ENCODE measurements around the gene C7orf33.
"Not testable (repeated sequence)": the region's sequence is repeated elsewhere in the genome, so short reads cannot be mapped to it uniquely, and the experiment has no call there.

The C7orf33 gene

DNA sequence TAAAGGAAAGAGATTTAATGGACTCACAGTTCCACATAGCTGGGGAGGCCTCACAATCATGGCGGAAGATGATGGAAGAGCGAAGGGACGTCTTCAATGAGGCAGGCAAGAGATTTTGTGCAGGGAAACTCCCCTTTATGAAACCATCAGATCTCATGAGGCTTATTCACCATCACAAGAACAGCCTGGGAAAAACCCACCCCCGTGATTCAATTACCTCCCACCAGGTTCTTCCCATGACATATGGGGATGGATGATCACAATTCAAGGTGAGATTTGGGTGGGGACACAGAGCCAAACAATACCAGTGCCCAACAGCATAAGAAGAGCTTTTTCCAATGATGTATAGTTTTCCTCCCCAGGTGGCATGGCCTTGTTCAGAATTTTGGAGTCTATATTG is 11.2 kb upstream of the C7orf33 start:
- no peak for DNase-seq (ENCODE audit: low read depth in 2 of 2, low spot score in 1 of 2)

DNA sequence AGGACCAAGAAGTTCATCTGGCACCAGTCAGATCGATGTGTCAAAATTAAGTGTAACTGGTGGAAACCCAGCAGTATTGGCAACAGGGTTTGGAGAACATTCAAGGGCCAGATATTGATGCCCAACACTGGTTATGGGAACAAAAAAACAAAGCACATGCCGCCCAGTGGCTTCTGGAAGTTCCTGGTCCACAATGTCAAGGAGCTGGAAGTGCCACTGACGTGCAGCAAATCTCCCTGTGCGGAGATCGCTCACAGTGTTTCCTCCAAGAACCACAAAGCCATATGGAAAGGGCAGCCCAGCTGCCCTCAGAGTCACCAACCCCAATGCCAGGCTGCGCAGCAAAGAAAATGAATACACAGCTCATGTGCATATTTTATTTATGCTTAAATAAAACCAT is 10.1 kb upstream of the C7orf33 start:
- no peak for DNase-seq (ENCODE audit: low read depth in 2 of 2, low spot score in 1 of 2)

DNA sequence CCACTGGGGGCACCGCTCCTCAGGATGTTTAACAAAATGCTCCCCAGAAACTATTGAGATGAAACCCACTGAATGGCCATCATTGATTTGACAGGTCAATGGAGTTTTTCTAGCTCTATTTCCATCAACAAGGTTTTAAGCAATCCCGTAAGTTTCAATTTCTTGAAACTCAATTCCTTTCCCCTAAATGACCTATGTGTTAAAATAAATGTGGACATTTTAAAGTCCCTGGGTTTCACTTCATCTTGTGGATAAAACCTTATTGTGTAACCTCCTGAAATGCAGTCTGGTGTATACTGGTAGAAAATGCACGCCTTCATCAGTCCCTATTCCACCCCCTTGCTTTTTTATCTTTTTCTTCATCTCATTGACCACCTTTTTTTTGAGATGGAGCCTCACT is 8.9 kb upstream of the C7orf33 start:
- no peak for DNase-seq (ENCODE audit: low read depth in 2 of 2, low spot score in 1 of 2)

DNA sequence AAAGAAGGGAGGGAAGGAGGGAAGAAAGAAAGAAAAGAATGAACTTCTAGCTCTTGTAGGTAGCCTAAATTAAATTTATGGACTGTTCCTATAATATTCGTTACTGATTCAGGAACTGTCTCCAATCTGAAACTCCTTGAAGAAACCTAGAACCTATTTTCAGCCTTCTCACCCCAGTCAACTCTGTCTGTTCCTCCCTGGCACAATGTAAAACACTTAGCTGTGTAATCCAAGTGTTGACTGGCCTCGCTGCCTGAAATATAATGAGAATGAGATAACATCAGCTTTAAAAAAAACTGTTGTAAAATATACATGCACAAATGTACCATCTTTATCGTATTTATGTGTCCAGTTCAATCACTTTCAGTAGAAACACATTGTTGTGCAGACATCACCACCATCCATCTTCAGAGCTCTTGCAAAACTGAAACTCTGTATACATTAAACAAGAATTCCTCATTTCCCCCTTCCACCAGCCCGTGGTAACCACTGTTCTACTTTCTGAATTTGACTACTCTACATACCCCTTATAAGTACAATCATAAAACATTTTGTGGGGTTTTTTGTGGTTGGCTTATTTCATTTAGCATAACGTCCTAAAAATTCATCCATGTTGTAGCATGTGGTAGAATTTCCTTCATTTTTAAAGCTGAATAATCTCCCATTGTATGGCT is 6.3 kb upstream of the C7orf33 start:
- no peak for DNase-seq (ENCODE audit: low read depth in 2 of 2, low spot score in 1 of 2)

DNA sequence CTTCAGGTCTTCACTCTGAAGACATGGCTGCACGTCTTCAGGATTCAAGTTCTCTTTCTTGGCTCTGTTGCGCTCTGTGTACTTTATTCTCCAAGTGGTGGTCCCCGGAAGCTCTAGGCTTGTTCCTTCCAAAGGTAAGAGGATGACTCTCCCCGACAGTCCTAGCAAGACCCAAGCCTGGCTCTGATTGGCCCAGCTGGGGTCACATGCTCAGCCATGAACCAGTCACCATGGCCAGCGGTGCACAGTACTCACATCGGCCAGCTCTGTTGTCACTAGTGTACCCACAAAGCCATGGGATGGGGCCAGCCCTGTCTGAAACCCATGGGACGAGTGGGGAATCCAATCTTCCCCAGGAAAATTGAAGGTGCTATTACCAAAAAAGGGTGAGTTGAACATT is 5.2 kb upstream of the C7orf33 start:
- DNase-seq (ENCODE audit: low read depth in 2 of 2, low spot score in 1 of 2) = no peak

DNA sequence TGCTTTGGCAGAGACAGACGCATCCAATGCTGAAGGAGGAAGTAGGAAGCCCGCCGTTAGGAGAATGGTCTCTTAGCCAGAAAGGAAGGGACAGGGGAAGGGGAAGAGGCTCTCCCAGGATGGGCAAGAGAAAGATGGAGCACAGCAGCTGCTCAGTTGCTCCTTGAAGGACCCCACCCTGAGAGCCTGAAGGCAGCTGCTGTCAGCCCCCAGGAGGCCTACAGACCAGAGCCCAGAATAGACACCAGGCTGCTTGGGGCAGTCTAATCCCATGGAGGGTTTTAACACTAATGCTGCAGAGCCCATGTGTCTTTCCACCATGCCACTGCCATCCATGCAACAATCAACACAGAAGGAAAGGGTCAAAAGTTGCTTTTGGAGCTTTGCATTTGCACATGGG is 3.5 kb upstream of the C7orf33 start:
- no peak for DNase-seq (ENCODE audit: low read depth in 2 of 2, low spot score in 1 of 2)

DNA sequence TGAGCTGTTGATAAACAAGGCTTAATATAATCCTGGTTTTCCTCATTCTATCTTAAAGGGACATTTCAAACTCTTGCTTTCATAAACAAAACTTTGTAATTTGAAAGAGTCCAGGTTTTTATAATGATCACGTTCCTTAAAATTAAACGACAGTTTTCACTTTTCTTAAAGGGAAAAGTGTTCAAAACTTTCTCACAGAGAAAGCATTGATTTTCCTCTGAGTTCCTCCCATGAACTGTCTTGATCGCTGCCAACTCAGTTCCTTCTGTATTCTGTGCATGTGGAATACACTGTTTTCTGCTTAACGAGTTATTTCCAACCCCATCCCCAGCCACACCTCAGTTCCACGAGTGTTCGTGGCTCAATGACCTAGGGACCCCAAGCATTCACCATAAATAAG is 2.4 kb upstream of the C7orf33 start:
- DNase-seq (ENCODE audit: low read depth in 2 of 2, low spot score in 1 of 2) = no peak

DNA sequence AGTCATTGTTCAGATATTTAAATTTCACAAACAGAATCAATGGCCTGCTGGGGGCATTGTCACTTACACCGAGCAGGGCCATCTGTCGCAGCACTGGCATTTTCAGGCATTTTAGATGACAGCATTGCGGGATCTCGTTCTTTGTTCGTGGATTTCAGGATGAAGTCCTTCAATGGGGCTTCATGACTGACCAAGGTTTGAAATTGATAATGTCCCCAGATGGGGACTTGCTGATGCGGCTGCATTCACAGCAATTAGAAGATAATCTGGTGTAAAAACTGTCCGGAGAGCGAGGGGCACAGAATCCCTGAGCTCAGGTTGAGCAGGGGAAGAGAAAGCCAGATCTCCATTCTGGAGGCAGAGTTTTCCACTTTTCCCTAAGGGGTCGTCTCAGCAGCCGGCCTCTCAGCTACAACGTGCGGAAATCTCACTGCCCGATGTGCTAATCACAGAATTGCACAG is 1.9 kb upstream of the C7orf33 start:
- no peak for DNase-seq (ENCODE audit: low read depth in 2 of 2, low spot score in 1 of 2)

DNA sequence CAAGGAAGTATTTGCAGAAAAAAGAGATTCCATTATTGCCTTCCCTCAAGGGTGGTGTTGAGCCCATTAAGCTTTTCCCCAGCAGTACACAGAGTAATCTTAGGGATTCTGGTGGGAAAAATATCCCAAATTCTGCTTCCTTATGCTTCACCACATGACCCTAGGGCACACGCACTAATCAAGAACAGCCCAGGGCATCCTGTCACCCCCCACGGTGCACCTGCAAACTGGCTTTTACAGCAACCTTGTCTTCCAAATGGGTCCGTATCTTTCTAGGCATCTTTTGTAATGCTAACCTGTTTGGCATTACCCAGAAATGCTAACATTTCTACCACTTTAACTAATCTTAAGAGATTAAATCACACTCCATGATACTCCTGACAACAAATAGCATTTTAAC is 926 bp upstream of the C7orf33 start:
- DNase-seq (ENCODE audit: low read depth in 2 of 2, low spot score in 1 of 2) = no peak

DNA sequence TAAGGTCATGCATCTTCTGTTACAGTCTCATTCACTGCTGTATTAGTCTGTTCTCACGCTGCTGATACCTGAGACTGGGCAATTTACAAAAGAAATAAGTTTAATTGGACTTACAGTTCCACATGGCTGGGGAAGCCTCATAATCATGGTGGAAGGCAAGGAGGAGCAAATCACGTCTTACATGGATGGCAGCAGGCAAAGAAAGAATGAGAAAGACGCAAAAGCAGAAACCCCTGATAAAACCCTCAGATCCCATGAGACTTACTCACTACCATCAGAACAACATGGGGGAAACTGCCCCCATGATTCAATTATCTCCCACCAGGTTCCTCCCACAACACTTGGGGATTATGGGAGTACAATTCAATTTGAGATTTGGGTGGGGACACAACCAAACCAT is 5.8 kb downstream of the C7orf33 start:
- DNase-seq (ENCODE audit: low read depth in 2 of 2, low spot score in 1 of 2) = not testable (repeated sequence)

DNA sequence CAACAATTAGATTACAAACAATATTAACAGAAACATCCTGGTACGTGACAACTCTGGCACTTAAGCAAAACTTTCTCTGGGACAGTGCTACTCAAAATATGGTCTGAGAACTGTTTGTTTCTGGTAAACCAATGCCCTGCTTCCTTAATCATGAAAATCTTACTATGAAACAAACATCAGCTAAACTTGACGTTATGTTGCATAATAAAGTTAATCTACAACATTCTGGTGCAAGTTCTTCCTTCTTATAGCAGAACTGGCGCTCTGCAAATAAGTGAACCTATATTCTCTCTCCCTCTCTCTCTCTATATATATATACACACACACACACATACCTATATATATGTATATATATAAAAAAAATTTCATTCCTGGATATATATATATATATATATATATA is 7.8 kb downstream of the C7orf33 start:
- no peak for DNase-seq (ENCODE audit: low read depth in 2 of 2, low spot score in 1 of 2)

DNA sequence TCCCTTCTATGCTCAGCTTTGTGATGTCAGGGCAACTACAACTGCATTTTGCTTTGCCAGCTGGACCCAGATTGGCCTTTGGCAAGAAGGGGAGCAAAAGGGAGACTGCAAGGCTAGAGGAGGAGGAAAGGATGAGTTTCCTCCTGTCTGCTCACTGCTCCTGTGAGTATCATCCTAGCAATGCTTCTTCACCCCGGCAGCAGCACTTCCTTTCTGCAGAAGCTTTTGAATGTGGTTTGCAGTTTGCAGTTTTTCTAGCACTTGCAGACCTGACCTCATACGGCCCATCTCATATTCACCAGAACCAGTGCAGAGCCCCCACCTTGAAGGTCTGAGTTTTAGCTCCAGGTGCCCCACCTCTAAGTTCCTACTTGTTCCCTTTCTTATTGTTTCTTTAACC is 14.8 kb downstream of the C7orf33 start:
- DNase-seq (ENCODE audit: low read depth in 2 of 2, low spot score in 1 of 2) = no peak

DNA sequence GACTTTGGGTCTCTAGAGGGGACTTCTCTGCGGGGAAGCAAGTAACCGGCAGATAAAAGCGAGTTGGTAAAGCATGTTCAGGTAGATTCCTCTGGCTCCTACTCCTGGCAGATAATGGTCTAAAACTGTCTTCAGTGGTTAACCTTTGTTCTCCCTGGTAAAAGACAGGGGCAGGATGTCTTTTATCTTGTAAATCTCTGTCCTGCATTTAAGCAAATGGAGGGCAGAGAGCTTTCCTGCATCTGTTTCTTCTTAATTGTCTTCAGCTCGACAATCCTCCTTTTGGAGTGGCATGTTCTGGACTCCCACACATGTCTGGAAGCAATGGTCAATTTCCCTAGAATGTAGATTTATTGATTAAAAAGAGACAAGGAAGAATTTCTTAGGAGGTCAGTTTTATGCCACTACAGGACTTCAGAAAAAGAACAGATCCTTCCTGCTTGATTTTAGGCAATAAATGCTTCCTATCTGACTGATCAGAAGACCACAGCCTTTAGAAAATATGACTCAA is 16.6 kb downstream of the C7orf33 start:
- DNase-seq (ENCODE audit: low read depth in 2 of 2, low spot score in 1 of 2) = no peak

DNA sequence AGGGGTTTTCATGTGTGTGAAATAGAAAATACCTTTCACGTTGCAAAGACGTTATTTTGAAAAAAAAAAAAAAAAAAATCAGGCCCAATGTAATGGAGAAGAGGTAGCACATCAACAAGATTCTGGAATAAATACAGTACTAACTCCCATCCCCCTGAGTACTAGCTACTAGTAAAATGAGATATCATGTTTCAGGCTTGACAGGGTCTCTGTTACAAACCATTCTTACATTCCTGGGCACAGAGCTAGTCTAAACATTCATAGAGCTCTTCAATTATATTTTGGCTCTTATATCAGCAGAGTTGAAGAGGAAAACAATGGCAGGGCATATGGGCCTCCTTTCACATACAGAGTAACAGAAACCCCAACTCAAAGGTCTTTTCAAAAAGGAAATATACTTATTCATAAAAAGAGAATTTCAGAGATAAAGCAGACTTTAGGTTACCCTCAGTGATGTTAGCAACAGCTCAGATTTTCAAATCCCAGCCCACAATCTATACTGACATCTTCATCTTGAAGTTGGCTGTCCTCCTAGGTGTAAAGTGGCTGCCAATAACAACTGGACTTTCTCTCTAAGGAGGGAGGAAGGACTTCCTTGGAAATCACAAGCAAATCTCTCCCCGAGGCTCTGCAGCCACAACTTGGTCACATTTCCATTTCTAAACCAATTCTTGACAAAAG is 18.6 kb downstream of the C7orf33 start:
- DNase-seq (ENCODE audit: low read depth in 2 of 2, low spot score in 1 of 2) = no peak

DNA sequence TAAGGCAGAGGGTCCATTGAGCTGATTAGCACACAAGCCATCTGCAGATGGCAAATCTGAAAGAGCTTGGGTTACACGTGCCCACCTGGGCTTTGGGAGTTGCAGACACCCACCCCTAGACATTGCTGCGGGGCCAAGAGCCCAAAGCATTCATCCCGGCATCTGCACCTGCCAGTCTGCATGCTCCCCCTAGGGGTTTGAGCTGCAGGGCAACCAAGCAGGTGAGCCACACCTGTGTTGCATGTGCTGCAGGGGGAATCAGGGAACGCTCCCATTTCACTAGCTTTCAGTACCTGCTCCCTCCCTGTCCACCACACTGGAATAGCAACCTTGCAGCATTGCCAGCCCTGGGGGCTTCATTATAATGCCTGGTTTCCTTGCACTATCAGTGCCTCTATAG is 21.1 kb downstream of the C7orf33 start:
- DNase-seq (ENCODE audit: low read depth in 2 of 2, low spot score in 1 of 2) = no peak

DNA sequence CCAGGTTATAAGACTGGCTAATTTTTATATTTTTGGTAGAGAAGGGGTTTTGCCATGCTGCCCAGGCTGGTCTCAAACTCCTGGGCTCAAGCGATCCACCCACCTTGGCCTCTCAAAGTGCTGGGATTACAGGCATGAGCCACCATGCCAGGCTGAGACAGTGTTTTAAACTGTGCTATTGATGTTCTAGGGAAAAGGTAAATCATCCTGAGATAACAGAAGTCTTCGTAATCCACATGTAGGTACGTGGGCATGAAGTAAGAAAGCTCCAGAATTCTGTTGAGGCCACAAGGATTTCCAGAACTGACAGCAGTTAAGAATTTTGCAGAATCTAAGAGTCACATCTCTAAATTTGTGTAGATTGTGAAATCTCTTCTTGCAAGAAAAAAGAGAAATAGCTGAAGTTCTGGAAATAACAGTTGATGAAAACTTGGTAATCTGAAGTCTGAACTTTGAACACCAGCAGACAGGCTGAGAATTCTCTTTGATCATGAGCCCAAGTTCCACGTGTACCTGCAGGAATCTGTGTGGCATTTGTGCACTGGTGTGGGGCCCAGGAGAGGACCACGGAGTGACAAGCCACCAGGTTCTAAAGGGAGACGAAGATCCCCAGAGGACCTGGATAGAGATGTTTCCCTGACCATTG is 24.6 kb downstream of the C7orf33 start:
- no peak for DNase-seq (ENCODE audit: low read depth in 2 of 2, low spot score in 1 of 2)

DNA sequence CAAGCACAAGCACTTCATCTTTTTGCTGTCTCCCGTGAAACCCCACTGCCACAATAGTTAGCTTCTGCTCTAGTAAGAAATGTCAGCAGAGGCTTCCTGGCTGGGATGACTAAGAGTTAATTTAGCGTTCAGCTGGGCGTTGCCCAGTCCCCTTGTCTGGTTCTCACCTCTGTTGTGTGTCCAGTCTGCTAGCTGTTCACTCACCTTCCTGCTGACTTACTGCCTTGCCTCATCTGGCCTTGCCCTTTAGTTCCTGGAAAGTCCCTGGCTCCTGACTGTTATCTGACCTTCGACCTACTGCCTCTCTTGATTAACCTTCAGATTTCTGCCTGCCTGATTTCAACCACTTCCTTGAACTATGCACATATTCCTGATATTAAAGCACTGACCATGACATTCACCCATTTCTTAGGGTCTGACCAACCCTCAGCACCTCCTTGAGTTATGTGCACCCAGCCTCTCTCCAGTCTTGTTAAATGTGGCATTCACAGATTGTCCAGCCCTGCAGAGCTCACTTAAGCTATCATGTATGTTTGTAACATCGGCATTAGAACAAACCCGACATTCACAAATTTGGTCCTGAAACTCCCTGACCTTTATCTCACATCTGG is 30.3 kb downstream of the C7orf33 start:
- DNase-seq (ENCODE audit: low read depth in 2 of 2, low spot score in 1 of 2) = no peak

DNA sequence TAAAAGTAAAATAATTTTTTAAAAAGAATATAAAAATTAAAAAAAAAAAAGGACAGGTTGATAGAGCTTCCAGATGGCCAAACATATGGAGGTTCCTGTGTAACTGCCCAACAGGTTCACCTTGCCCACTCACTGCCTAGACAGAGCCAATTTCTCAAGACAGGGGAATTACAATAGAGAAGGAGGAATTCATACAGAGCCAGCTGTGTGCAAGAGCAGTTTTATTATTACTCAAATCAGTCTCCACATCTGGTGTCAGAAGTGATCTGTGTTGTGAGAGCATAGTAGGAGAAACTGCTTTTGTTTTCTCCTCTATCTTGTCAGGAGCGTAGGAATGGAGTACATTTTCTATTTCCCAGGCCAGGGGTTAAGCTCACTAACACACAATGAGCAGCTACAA is 31.0 kb downstream of the C7orf33 start:
- DNase-seq (ENCODE audit: low read depth in 2 of 2, low spot score in 1 of 2) = no peak

DNA sequence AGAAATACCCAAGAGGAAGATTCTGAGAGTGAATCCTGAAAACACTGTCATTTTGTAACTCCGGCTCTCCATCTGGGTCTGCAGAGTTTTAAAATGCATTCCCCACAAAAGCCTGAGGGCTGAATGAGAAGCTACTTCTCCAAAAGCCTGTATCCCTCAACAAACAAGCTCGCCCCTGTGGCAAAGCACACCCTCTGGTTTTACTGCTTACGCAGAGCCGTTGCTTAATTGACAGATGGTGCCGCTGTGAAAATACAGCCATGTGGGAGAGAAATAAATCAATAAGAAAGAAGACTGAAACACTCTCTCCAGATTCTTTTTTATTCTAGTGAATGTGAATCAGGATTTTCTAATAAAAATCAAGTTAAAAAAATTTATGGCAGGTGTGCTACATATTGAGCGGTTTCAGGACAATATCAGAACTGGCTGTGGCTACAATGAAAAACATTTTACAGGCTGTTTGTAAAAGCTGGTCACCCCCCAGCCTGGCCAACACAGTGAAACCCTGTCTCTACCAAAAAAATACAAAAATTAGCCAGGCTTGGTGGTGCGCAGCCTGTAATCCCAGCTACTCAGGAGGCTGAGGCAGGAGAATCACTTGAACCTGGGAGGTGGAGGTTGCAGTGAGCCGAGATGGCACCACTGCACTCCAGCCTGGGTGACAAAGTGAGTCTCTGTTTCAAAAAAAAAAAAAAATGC is 32.5 kb downstream of the C7orf33 start:
- DNase-seq (ENCODE audit: low read depth in 2 of 2, low spot score in 1 of 2) = no peak

DNA sequence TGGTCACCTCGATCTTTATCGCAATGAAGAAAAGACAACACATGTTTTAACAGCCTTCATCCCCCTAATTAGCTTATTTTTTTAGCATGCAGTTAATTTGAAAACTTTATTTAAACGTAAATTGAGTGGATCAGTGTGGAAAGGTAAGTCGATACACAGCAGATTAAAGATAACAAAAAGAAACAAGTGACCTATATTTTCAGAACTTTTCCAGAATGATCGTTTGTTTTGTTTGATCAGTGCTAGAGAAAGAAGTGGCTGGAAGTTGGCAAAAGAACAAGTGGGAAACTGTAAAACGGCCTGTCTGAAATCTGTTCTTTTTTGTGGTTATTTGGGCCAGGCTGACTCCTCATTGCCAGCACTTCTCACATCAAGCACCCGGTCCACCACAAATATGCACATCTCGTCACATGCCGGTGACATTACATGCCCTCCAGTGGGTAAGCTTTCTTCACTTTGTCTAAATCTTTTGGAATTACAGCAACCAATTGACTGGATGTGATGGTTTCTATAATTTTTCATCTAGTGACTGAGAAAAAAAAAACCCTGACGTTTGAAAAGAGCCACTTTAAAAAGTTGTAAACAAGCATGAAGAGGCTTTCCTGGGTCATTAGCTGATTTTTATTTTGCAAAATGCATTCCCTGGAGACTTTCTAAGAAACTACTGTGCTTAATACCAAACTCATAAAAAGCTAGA is 33.2 kb downstream of the C7orf33 start:
- no peak for DNase-seq (ENCODE audit: low read depth in 2 of 2, low spot score in 1 of 2)

DNA sequence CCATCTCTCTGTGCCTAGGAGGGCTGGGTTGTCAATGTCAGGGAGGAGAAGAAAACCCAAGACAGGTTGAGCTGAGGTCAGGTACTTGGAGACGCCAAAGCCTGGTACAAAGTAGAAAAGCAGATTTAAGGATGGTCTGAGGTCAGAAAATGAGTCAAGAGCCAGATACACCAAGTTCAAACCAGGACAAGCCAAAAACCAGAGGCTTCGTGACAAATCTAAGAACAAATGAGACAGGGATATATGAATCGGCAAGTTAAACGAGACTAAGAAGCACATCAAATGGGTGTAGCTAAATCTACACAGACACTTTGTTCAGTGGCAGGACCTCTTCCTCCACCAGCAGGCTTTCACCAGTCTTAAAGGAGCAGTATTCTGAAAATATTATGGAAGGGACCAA is 34.2 kb downstream of the C7orf33 start:
- DNase-seq (ENCODE audit: low read depth in 2 of 2, low spot score in 1 of 2) = no peak
